PC-3 (cell line): Measurements from ENCODE around the gene FILIP1L.

Experiments
- CTCF ChIP-seq: fragments of 300-600 bp; sonication (generic); conservative IDR thresholded peaks from 2 replicates; pipeline ENCODE4 v1.5.1; 2017; ENCODE audit warnings: antibody characterized with exemption, low read depth, mild to moderate bottlenecking, low read length
- EZH2 ChIP-seq: fragments of 300-600 bp; sonication (generic); IDR thresholded peaks from one replicate; pipeline ENCODE4 v1.6.1; 2017; ENCODE audit warnings: antibody characterized with exemption, mild to moderate bottlenecking, low read length; ENCODE audit not compliant: unreplicated experiment
- EZH2phosphoT487 ChIP-seq: fragments of 300-600 bp; sonication (generic); IDR thresholded peaks from 2 replicates; pipeline ENCODE4 v1.6.1; 2018; ENCODE audit warnings: mild to moderate bottlenecking, antibody characterized with exemption, low read length, borderline replicate concordance

DNA sequence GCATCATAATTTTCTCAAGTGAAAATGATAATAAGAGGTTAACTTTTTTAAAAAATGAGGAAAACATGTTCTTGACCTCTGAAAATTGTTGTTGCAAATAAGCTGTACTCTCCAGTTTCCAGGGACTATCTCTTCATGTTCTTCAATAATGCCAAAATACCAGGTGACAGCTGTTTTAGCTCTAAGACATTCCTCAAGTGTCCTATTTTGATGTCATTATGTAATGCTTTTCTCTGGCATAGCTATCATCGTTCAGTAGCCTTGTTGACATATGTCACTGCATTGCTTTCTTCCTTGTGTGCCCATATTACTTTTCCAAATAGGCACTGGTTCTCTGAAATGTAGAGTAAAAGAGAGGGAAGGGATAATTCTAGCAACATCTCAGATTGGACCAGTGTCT is 5.7 kb upstream of the FILIP1L start:
- TF ChIP-seq CTCF, result no peak
- TF ChIP-seq EZH2, result no peak
- no peak for TF ChIP-seq EZH2phosphoT487
